Measurements from ENCODE around the gene CROCC2.

DNA sequence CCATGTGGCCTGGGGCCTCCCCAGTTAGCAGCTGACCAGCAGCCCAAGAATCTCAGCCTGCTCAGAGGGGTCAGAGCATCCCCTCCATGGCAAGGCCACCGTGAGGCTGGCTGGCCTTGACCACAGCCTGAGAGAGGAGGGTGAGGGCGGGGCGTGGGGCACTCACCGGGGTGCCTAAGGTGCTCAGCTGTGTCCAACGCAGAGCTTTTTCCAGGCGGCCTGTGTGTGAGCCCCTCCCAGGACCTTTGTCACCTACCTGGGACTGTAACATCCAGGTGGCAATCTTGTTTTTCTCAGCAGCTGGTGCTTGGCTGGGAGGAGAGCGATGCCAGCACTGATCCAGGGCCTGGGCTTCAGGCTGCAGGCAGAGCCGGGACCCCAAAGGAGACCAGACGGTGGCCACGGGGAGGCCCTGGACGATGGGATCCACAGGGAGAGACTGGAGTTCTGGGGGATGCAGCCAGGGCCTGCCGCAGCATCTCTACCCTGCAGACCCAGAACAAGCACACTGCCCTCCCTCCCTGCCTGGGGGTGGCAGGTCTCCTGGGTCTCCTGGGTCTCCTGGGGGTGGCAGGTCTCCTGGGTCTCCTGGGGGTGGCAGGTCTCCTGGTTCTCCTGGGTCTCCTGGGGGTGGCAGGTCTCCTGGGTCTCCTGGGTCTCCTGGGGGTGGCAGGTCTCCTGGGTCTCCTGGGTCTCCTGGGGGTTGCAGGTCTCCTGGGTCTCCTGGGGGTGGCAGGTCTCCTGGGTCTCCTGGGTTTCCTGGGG, 104.6 kb downstream of the CROCC2 start:
- TF ChIP-seq POLR2A (IDR thresholded peaks at IDR 0.05) (no peak), EP300 (IDR thresholded peaks at IDR 0.05) (no peak)
- TF ChIP-seq, protein P1, sequence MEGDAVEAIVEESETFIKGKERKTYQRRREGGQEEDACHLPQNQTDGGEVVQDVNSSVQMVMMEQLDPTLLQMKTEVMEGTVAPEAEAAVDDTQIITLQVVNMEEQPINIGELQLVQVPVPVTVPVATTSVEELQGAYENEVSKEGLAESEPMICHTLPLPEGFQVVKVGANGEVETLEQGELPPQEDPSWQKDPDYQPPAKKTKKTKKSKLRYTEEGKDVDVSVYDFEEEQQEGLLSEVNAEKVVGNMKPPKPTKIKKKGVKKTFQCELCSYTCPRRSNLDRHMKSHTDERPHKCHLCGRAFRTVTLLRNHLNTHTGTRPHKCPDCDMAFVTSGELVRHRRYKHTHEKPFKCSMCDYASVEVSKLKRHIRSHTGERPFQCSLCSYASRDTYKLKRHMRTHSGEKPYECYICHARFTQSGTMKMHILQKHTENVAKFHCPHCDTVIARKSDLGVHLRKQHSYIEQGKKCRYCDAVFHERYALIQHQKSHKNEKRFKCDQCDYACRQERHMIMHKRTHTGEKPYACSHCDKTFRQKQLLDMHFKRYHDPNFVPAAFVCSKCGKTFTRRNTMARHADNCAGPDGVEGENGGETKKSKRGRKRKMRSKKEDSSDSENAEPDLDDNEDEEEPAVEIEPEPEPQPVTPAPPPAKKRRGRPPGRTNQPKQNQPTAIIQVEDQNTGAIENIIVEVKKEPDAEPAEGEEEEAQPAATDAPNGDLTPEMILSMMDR (IDR thresholded peaks at IDR 0.05), result no peak

Data from sigmoid colon (tissue), 4 donors.